ENCODE measurements around the gene PALM3. TPM values are rescaled to one million over a fixed set of nuclear protein-coding genes. Genes with fewer than 3 reads are reported as not detected.

PALM3 gene
- total and polyA plus RNA-seq, 10 of the 15 experiments (the other 5 are each of a cell fraction or from before 2014, with no cell fraction given), result 0.07 TPM; not detected in 9

- no peak for TF ChIP-seq CUX1 (IDR thresholded peaks at IDR 0.05; ENCODE audit: insufficient replicate concordance, low read depth, low read length)
- TF ChIP-seq NBN (IDR thresholded peaks at IDR 0.05), result no peak
- no peak for TF ChIP-seq PBX3 (IDR thresholded peaks at IDR 0.05; ENCODE audit: insufficient replicate concordance, low read depth, low read length)
- no peak for TF ChIP-seq ZZZ3 (IDR thresholded peaks at IDR 0.05; ENCODE audit: control insufficient read depth, insufficient read length, low read depth)
- TF ChIP-seq ZNF207 (IDR thresholded peaks at IDR 0.05; ENCODE audit: borderline replicate concordance), result no peak
Measured at GRCh38 chr19:14097532-14098151, 35.8 kb upstream of the PALM3 start (continued).

Data from GM12878 (cell line).